ENCODE data around the gene PRRG3.

DNA sequence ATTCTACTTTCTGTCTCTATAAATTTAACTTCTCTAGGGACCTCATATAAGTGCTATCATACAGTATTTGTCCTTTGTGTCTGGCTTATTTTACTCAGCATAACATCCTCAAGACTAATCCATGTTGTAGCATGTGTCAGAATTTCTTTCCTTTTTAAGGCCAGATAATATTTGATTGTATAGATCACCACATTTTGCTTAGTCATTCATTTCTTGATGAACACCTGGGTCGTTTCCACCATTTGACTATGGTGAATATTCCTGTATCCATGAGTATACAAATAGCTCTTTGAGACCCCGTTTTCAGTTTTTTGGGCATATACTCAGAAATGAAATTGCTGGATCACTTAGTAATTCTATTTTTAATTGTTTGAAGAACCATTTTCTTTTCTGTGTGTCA, 51.2 kb downstream of the PRRG3 start:
- TF ChIP-seq TCF7L2 (IDR thresholded peaks at IDR 0.05; ENCODE audit: low read depth, low read length) (no peak), ILK (tag; IDR thresholded peaks at IDR 0.05; ENCODE audit: borderline replicate concordance, low read depth) (no peak), KLF6 (CRISPR knock-in tag; IDR thresholded peaks at IDR 0.05; ENCODE audit: borderline replicate concordance) (no peak), GATAD2B (IDR thresholded peaks at IDR 0.05; ENCODE audit: borderline replicate concordance) (no peak), BRCA1 (IDR thresholded peaks at IDR 0.05) (no peak), BRCA1 (CRISPR knock-in tag; IDR thresholded peaks at IDR 0.05) (no peak), CEBPB (tag; IDR thresholded peaks at IDR 0.05) (no peak), HEY1 (CRISPR knock-in tag; IDR thresholded peaks at IDR 0.05; ENCODE audit: borderline replicate concordance) (no peak), EZH2 (IDR thresholded peaks at IDR 0.05; ENCODE audit: borderline replicate concordance, low read depth, low read length) (no peak), YY1 (IDR thresholded peaks at IDR 0.05; ENCODE audit: borderline replicate concordance in 1 of 3, control insufficient read depth in 1 of 3, extremely low read depth in 1 of 3, insufficient read depth in 3 of 3, insufficient read length in 1 of 3, insufficient replicate concordance in 2 of 3, low read depth in 1 of 3, low read length in 2 of 3) (no peak)
- TF ChIP-seq, protein P1, sequence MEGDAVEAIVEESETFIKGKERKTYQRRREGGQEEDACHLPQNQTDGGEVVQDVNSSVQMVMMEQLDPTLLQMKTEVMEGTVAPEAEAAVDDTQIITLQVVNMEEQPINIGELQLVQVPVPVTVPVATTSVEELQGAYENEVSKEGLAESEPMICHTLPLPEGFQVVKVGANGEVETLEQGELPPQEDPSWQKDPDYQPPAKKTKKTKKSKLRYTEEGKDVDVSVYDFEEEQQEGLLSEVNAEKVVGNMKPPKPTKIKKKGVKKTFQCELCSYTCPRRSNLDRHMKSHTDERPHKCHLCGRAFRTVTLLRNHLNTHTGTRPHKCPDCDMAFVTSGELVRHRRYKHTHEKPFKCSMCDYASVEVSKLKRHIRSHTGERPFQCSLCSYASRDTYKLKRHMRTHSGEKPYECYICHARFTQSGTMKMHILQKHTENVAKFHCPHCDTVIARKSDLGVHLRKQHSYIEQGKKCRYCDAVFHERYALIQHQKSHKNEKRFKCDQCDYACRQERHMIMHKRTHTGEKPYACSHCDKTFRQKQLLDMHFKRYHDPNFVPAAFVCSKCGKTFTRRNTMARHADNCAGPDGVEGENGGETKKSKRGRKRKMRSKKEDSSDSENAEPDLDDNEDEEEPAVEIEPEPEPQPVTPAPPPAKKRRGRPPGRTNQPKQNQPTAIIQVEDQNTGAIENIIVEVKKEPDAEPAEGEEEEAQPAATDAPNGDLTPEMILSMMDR (IDR thresholded peaks at IDR 0.05 in 2 of 3, conservative IDR thresholded peaks at IDR 0.05 in 1 of 3; ENCODE audit: insufficient read depth in 2 of 3, low read depth in 1 of 3, low read length in 3 of 3) = no peak
- TF ChIP-seq, protein P2, sequence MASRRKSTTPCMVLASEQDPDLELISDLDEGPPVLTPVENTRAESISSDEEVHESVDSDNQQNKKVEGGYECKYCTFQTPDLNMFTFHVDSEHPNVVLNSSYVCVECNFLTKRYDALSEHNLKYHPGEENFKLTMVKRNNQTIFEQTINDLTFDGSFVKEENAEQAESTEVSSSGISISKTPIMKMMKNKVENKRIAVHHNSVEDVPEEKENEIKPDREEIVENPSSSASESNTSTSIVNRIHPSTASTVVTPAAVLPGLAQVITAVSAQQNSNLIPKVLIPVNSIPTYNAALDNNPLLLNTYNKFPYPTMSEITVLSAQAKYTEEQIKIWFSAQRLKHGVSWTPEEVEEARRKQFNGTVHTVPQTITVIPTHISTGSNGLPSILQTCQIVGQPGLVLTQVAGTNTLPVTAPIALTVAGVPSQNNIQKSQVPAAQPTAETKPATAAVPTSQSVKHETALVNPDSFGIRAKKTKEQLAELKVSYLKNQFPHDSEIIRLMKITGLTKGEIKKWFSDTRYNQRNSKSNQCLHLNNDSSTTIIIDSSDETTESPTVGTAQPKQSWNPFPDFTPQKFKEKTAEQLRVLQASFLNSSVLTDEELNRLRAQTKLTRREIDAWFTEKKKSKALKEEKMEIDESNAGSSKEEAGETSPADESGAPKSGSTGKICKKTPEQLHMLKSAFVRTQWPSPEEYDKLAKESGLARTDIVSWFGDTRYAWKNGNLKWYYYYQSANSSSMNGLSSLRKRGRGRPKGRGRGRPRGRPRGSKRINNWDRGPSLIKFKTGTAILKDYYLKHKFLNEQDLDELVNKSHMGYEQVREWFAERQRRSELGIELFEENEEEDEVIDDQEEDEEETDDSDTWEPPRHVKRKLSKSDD (conservative IDR thresholded peaks at IDR 0.05; ENCODE audit: low read length) = no peak
- TF ChIP-seq, protein P3, sequence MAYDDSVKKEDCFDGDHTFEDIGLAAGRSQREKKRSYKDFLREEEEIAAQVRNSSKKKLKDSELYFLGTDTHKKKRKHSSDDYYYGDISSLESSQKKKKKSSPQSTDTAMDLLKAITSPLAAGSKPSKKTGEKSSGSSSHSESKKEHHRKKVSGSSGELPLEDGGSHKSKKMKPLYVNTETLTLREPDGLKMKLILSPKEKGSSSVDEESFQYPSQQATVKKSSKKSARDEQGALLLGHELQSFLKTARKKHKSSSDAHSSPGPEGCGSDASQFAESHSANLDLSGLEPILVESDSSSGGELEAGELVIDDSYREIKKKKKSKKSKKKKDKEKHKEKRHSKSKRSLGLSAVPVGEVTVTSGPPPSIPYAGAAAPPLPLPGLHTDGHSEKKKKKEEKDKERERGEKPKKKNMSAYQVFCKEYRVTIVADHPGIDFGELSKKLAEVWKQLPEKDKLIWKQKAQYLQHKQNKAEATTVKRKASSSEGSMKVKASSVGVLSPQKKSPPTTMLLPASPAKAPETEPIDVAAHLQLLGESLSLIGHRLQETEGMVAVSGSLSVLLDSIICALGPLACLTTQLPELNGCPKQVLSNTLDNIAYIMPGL (CRISPR knock-in tag; IDR thresholded peaks at IDR 0.05) = no peak
- TF ChIP-seq, protein P4, sequence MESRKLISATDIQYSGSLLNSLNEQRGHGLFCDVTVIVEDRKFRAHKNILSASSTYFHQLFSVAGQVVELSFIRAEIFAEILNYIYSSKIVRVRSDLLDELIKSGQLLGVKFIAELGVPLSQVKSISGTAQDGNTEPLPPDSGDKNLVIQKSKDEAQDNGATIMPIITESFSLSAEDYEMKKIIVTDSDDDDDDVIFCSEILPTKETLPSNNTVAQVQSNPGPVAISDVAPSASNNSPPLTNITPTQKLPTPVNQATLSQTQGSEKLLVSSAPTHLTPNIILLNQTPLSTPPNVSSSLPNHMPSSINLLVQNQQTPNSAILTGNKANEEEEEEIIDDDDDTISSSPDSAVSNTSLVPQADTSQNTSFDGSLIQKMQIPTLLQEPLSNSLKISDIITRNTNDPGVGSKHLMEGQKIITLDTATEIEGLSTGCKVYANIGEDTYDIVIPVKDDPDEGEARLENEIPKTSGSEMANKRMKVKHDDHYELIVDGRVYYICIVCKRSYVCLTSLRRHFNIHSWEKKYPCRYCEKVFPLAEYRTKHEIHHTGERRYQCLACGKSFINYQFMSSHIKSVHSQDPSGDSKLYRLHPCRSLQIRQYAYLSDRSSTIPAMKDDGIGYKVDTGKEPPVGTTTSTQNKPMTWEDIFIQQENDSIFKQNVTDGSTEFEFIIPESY (CRISPR knock-in tag; IDR thresholded peaks at IDR 0.05) = no peak

Measured in K562 (cell line).